Adrenal gland (tissue), 12 donors: Measurements from ENCODE around the gene TRPM5. TPM values are rescaled to one million over a fixed set of nuclear protein-coding genes. Genes with fewer than 3 reads are reported as not detected.
"Not testable (repeated sequence)": the region's sequence is repeated elsewhere in the genome, so short reads cannot be mapped to it uniquely, and the experiment has no call there.

ENCODE experiments used
- DNase-seq, 7 donors: peaks; one replicate each; pipeline ENCODE4 v3.0.0-alpha.2; 2019 to 2020
- H3K27ac ChIP-seq, 5 donors: fragments of 200-600 bp; sonication (generic) in 4 of 5; 1 replicate in 3 of 5; 2 replicates in 2 of 5; pipeline versions ENCODE4 v1.5.1 to v1.8.0; 2016 to 2020; ENCODE audit warnings: mild to moderate bottlenecking in 1 of 5
- H3K27me3 ChIP-seq: fragments of 200-600 bp; 2 replicates; pipeline ENCODE4 v1.8.0; 2021
- H3K36me3 ChIP-seq, 2 donors: fragments of 200-600 bp; replicated peaks in 1 of 2; 1 replicate in 1 of 2; 2 replicates in 1 of 2; pipeline versions ENCODE4 v1.5.1 to v1.8.0; 2018 to 2022
- H3K4me1 ChIP-seq, 2 donors: fragments of 200-600 bp; replicated peaks in 1 of 2; 1 replicate in 1 of 2; 2 replicates in 1 of 2; pipeline versions ENCODE4 v1.5.1 to v1.8.0; 2018 to 2021
- H3K4me3 ChIP-seq, 4 donors: fragments of 200-600 bp; sonication (generic) in 3 of 4; one replicate each; pipeline ENCODE4 v1.5.1; 2016 to 2018
- H3K9me3 ChIP-seq, 3 donors: fragments of 200-600 bp; sonication (generic) in 1 of 3; replicated peaks in 1 of 3; 1 replicate in 2 of 3; 2 replicates in 1 of 3; pipeline versions ENCODE4 v1.5.1 to v1.8.0; 2016 to 2021
- CTCF ChIP-seq, 6 experiments: fragments of 450-650 bp in 4 of 6; fragments of 200-600 bp in 2 of 6; sonication (generic) in 1 of 6; IDR thresholded peaks; 1 replicate in 5 of 6; 2 replicates in 1 of 6; pipeline versions ENCODE4 v1.5.1 to v1.8.0; 2016 to 2021; ENCODE audit warnings: antibody characterized with exemption in 6 of 6, mild to moderate bottlenecking in 2 of 6, moderate library complexity in 1 of 6
- POLR2A ChIP-seq, 2 donors: fragments of 450-650 bp; IDR thresholded peaks; one replicate each; pipeline ENCODE4 v1.6.1; 2017; ENCODE audit warnings: antibody characterized with exemption in 2 of 2, mild to moderate bottlenecking in 2 of 2, moderate library complexity in 1 of 2
- WGBS, 4 donors: extraction: QIAGEN DNeasy Blood & Tissue Kit in 2 of 4; methylation state at CpG; one replicate each; pipeline versions ENCODE4 v1.1.5 to v1.1.7; 2013 to 2017; 5-methylcytosine and 5-hydroxymethylcytosine counted together
- intact Hi-C, 2 donors: fragments of 100-400 bp; cut with DNase I; formaldehyde crosslinking; loops; one replicate each; pipeline versions ENCODE4 v1.14.1 to v1.15.0; 2022 to 2023
- polyA plus RNA-seq, 3 donors: library from polyadenylated mRNA; stranded (reverse); fragments of 200-250 nt in 2 of 3; fragments of 350-450 nt in 1 of 3; fragmentation: Illumina TruSeq in 1 of 3; extraction: RNeasy Lipid Tissue Mini Kit (QIAGEN cat#74804) in 1 of 3; gene quantifications; one replicate each; pipeline ENCODE4 v1.2.3, GENCODE V29; 2013 to 2014
- total RNA-seq, 9 donors: library from RNA; depleted of rRNA in 4 of 9; stranded (reverse); fragments of >200 nt in 4 of 9; fragments of 120-200 nt in 1 of 9; fragmentation: NEBNext Ultra II Directional in 1 of 9; extraction: Animal tissue kit (Norgen Biotek cat#: 25700) in 1 of 9; gene quantifications; one replicate each; pipeline versions ENCODE4 v1.1.0 to v1.2.4, GENCODE V29; 2013 to 2023
- donor health status: healthy with polysubstance abuse.
- donor health status: Bipolar disorder and iron deficiency.
- donor health status: DM: yes; HTN: yes; CAD: no.
- donor health status: DM: no; HTN: no; CAD: no.
- donor health status: DM: no; HTN: no; CAD: no.
- donor health status: DM: yes; HTN: yes; CAD: no.

TRPM5 gene
- total and polyA plus RNA-seq, 12 donors: 0.11 to 7.4 (median 0.97) TPM; not detected in 1

- H3K27me3 ChIP-seq: no peaks in the 10 kb centered on the region
- 49 to 55% (median 52%) methylated on average over 13 to 14 of the region's 14 CpGs for WGBS, 4 donors
Measured at GRCh38 chr11:2481253-2481652, 36.9 kb upstream of the TRPM5 start.

GRCh38 chr11:2480874-2481220 lies 36.5 kb upstream of the TRPM5 start:
- H3K36me3 ChIP-seq: no peaks in the 10 kb centered on the region
- no peak for TF ChIP-seq POLR2A (IDR thresholded peaks at IDR 0.05)
- TF ChIP-seq CTCF (IDR thresholded peaks at IDR 0.05): no peak
- peak overlapping the region; percentile 50 to 92 (median 75) for H3K27ac ChIP-seq
- WGBS, 4 donors: 59 to 72% (median 62%) methylated on average over 7 of the region's 7 CpGs
- no peaks in the 10 kb centered on the region for H3K9me3 ChIP-seq
- H3K4me1 ChIP-seq: peaks cover 51 to 66% of the 10 kb centered on the region in 2 donors
- H3K4me3 ChIP-seq: no peak overlapping the region
- H3K27me3 ChIP-seq: no peaks in the 10 kb centered on the region
- DNase-seq: peak in 4 of 7 donors; percentile 23 to 53 (median 37)
- intact Hi-C loops: loop anchor here in 1 of 2 donors (5.0 kb wide), 1 partner anchor 34 kb away; the partner anchor contains the start of gene KCNQ1

More at GRCh38 chr11:2481253-2481652, 36.9 kb upstream of the TRPM5 start:
- TF ChIP-seq CTCF (IDR thresholded peaks at IDR 0.05): no peak
- no peak for TF ChIP-seq POLR2A (IDR thresholded peaks at IDR 0.05)
- peak overlapping the region; percentile 50 to 92 (median 75) for H3K27ac ChIP-seq
- H3K36me3 ChIP-seq: no peaks in the 10 kb centered on the region
- no peaks in the 10 kb centered on the region for H3K9me3 ChIP-seq
- intact Hi-C loops: loop anchor here in 1 of 2 donors (5.0 kb wide), 1 partner anchor 34 kb away; the partner anchor contains the start of gene KCNQ1
- H3K4me1 ChIP-seq: peaks cover 51 to 64% of the 10 kb centered on the region in 2 donors
- DNase-seq: peak in 4 of 7 donors; percentile 37 to 52 (median 51)
- H3K4me3 ChIP-seq: no peak overlapping the region

- not testable (repeated sequence) for H3K9me3 ChIP-seq, H3K27me3 ChIP-seq, H3K4me3 ChIP-seq, H3K36me3 ChIP-seq
- peak overlapping the region; percentile 31 to 92 (median 75) for H3K27ac ChIP-seq
- WGBS, 4 donors: 69 to 71% (median 70%) methylated on average over 6 of the region's 6 CpGs
- H3K4me1 ChIP-seq: peaks cover 51 to 67% of the 10 kb centered on the region in 2 donors
- intact Hi-C loops: loop anchor here in 1 of 2 donors (5.0 kb wide), 1 partner anchor 33 kb away; the partner anchor contains the start of gene KCNQ1
- peak in 1 of 7 donors; percentile 21 for DNase-seq
Measured at GRCh38 chr11:2480067-2480873, 36.0 kb upstream of the TRPM5 start.

GRCh38 chr11:2477936-2478335 lies 33.6 kb upstream of the TRPM5 start:
- no peaks in the 10 kb centered on the region for H3K27me3 ChIP-seq
- no peaks in the 10 kb centered on the region for H3K36me3 ChIP-seq
- no peaks in the 10 kb centered on the region for H3K9me3 ChIP-seq
- no peak overlapping the region for H3K4me3 ChIP-seq
- intact Hi-C loops: no loop called here
- 41 to 65% (median 52%) methylated on average over 8 of the region's 8 CpGs for WGBS, 4 donors
- peaks cover 50 to 71% of the 10 kb centered on the region in 2 donors for H3K4me1 ChIP-seq
- H3K27ac ChIP-seq: peak overlapping the region in 4 of 5 donors; percentile 46 to 84 (median 76)
- TF ChIP-seq POLR2A (IDR thresholded peaks at IDR 0.05) (peak in 1 of 2 donors; percentile 20), CTCF (IDR thresholded peaks at IDR 0.05) (no peak)
- DNase-seq: peak; percentile 58 to 85 (median 69)
